ENCODE data around the gene S100PBP. TPM values are rescaled to one million over a fixed set of nuclear protein-coding genes. Genes with fewer than 3 reads are reported as not detected.

Gene S100PBP
- total RNA-seq, 2 experiments from 2014 or later, result 58.0 to 65.8 TPM

DNA sequence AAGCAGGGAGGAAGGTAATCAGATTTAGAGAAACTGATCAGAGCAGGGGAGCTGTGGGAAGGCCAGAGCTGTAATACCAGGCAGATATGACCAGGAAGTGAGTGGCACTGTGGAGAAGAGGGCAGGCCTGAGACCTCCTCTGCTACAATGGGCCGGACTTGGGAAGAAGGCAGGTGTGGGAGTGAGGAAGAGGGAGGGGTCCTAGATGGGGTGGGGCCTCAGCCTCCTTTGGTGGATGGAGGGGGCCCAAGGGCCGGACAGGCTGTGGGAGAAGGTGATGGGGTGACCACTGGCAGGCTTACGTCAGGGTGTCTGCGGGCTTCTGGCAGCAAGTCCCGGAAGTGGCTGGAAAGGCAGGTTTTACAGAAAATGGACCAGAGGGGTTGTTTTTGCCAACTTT, 63.8 kb downstream of the S100PBP start:
- no peak for DNase-seq
- CTCF ChIA-PET, result interaction anchor here (2.1 kb wide), 1 partner anchor 11 kb away, joined by 7 read pairs; no protein-coding TSS in a partner anchor

DNA sequence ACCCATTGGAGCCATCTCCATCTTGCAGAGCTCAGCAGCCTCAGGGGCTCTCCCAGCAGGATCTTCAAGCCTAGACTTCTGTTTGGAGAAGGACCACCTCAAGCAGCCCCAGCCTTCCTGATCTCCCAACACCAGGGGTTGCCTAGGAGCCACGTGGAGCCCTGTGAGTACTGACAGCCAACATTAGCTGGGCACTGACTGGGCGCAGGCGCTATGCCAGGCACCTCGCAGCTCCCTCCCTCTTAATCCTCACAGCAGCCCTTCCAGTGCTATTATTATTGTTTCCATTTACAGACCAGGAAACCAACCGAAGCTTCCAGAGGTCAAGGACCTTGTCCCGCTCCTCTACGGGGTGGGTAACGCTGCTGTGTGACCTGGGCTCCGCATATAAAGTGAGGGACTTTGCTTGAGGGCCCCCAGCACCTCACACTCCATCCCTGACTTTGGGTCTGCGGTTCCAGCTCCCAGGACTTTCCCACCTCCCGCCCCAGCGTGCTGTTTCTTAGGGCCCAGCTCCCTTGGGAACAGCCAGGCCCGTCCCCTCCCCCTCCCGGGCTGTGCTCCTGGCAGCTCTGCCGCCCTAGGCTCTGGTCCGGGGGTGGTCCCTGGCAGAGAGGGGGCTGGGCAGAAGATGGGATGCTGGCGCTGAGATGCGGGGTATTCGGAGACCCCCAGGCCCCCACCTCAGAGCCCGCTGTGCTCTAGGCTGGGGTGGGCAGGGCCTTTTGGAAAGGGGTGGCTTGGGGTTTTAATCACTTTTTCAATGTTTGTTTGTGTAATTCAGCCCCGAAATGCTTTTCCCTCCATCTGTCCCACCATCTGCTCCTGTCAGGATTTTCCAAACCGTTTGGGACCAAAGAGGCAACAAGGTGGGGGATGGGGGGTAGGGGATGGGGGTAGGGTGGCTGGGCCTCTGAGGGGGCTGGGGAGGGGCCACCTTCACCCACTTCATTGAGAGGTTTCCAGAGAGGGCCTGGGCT, 64.7 kb downstream of the S100PBP start:
- H3K27ac Mint-ChIP-seq, result no peak overlapping the region
- CTCF ChIA-PET, result interaction anchor here (0.6 to 2.1 kb wide), 2 partner anchors 10 to 21 kb away, joined by 4 to 7 read pairs; no protein-coding TSS in a partner anchor
- H3K36me3 Mint-ChIP-seq (ENCODE audit: low read depth), result no peaks in the 10 kb centered on the region
- H3K4me1 Mint-ChIP-seq, result peaks cover 3% of the 10 kb centered on the region
- peaks cover 36% of the 10 kb centered on the region for H3K27me3 Mint-ChIP-seq
- DNase-seq, result no peak
- no peaks in the 10 kb centered on the region for H3K9me3 Mint-ChIP-seq
- no peak overlapping the region for H3K4me3 Mint-ChIP-seq
- POLR2A ChIA-PET, result no interaction called here

More for the DNA sequence above, 63.8 kb downstream of the S100PBP start:
- Mint-ChIP-seq H3K4me1 (peaks cover 3% of the 10 kb centered on the region), H3K27me3 (peaks cover 29% of the 10 kb centered on the region), H3K4me3 (no peak overlapping the region), H3K36me3 (ENCODE audit: low read depth) (no peaks in the 10 kb centered on the region), H3K9me3 (no peaks in the 10 kb centered on the region), H3K27ac (no peak overlapping the region)
- POLR2A ChIA-PET, result no interaction called here

DNA sequence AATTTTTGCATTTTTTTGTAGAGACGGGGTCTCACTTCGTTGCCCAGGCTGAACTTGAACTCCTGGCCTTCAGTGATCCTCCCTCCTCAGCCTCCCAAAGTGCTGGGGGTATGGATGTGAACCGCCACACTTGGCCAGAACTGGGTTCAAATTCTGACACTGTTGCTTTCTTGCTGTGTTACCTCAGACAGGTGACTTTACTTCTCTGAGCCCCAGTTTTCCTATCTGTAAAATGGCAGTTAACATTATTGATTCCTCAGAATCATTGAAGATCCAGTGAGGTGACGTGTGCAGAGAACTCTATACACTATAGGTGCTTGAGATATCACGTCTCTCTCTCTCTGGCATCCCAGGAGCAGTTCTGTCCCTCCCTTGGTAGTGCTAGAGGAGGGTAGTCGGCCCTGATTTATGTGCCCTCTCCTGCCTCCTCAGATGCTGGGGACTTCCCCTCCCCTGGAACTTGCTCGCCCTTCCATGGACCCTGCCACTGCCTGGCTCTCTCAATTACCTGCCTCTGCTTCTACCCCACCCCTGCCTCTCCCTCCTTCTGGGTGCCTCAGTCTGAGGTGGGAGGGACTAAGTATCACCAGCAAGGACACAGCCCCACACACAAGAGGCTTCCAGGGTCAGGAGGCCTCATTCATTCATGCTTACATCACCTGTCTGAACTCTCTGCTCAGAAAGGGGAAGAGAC, 66.0 kb downstream of the S100PBP start:
- H3K27me3 Mint-ChIP-seq, result peaks cover 40% of the 10 kb centered on the region
- POLR2A ChIA-PET, result no interaction called here
- CTCF ChIA-PET, result interaction anchor here (2.1 kb wide), 1 partner anchor 9 kb away, joined by 7 read pairs; no protein-coding TSS in a partner anchor

DNA sequence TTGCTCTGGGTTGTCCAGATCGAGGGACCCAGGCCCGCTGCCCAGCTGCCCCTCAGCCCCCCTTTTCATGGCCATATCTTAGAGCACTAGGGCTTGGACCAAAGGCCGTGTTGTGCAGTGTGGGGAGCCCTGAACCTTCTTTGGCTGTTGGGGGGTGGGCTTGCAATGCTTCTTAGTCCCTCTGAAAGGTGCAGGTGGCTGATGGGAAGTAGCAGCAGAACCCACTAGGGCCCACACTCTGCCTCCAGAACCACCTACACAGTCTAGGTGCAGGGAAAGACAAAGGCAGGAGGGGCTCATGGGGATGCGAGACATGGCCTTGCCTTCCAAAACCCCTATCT, 66.5 kb downstream of the S100PBP start:
- Mint-ChIP-seq H3K4me1 (peaks cover 3% of the 10 kb centered on the region), H3K9me3 (no peaks in the 10 kb centered on the region), H3K4me3 (no peak overlapping the region), H3K27me3 (peaks cover 42% of the 10 kb centered on the region), H3K27ac (no peak overlapping the region), H3K36me3 (ENCODE audit: low read depth) (no peaks in the 10 kb centered on the region)
- POLR2A ChIA-PET, result no interaction called here
- CTCF ChIA-PET, result interaction anchor here (0.8 to 4.5 kb wide), 2 partner anchors 9 to 15 kb away, joined by 3 to 11 read pairs; no protein-coding TSS in a partner anchor
- DNase-seq, result no peak

More for the DNA sequence above, 66.0 kb downstream of the S100PBP start:
- no peak for DNase-seq
- H3K27ac Mint-ChIP-seq, result no peak overlapping the region
- no peaks in the 10 kb centered on the region for H3K9me3 Mint-ChIP-seq
- no peak overlapping the region for H3K4me3 Mint-ChIP-seq
- H3K36me3 Mint-ChIP-seq (ENCODE audit: low read depth), result no peaks in the 10 kb centered on the region
- peaks cover 3% of the 10 kb centered on the region for H3K4me1 Mint-ChIP-seq

DNA sequence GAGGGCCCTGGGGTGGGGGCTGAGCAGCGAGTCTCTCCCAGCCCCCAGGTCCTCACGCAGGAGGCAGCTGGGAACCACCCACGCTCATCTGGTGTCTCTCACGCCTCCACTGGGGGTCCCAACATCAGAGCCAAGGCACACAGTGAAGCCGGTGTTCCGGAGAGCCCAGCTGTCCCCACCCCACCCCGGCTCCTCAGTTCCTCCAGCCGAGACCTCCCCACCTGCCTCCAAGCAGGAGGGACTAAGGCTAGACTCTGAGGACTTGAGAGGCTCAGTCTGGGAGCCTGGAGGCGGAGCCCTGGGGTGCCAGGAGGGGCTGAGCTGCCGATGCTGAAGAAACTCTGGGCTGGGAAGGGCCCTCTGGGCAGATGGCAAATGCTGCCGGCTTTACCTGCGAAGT, 67.3 kb downstream of the S100PBP start:
- POLR2A ChIA-PET, result no interaction called here
- CTCF ChIA-PET, result interaction anchor here (0.8 to 4.5 kb wide), 4 partner anchors 8 to 14 kb away, joined by 3 to 11 read pairs (median 3); no protein-coding TSS in a partner anchor

DNA sequence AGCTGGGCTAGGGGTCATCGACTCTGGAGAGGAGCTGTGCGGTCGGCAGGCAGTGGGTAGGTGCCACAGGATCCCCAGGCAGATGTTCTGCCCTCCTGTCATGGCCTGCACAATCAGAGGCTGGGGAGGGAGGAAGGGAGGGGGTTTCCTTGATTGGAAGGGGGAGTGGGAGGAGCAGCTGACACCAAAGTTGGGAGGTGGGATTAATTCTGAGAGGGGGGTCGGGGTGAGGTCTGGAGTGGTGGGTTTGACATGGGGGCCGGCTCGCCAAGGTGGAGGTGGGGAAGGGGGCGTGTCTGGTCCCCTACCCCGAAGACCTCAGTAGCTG, 68.2 kb downstream of the S100PBP start:
- CTCF ChIA-PET, result interaction anchor here (1.1 to 4.5 kb wide), 5 partner anchors 9 to 242 kb away, joined by 3 to 11 read pairs (median 4); no protein-coding TSS in a partner anchor
- POLR2A ChIA-PET, result no interaction called here
- Mint-ChIP-seq H3K9me3 (no peaks in the 10 kb centered on the region), H3K27me3 (peaks cover 57% of the 10 kb centered on the region), H3K4me1 (peaks cover 3% of the 10 kb centered on the region), H3K36me3 (ENCODE audit: low read depth) (no peaks in the 10 kb centered on the region), H3K4me3 (no peak overlapping the region), H3K27ac (no peak overlapping the region)
- no peak for DNase-seq

More for the DNA sequence above, 67.3 kb downstream of the S100PBP start:
- no peak overlapping the region for H3K4me3 Mint-ChIP-seq
- peaks cover 3% of the 10 kb centered on the region for H3K4me1 Mint-ChIP-seq
- H3K27me3 Mint-ChIP-seq, result peaks cover 48% of the 10 kb centered on the region
- H3K36me3 Mint-ChIP-seq (ENCODE audit: low read depth), result no peaks in the 10 kb centered on the region
- H3K27ac Mint-ChIP-seq, result no peak overlapping the region
- no peaks in the 10 kb centered on the region for H3K9me3 Mint-ChIP-seq
- DNase-seq, result no peak

DNA sequence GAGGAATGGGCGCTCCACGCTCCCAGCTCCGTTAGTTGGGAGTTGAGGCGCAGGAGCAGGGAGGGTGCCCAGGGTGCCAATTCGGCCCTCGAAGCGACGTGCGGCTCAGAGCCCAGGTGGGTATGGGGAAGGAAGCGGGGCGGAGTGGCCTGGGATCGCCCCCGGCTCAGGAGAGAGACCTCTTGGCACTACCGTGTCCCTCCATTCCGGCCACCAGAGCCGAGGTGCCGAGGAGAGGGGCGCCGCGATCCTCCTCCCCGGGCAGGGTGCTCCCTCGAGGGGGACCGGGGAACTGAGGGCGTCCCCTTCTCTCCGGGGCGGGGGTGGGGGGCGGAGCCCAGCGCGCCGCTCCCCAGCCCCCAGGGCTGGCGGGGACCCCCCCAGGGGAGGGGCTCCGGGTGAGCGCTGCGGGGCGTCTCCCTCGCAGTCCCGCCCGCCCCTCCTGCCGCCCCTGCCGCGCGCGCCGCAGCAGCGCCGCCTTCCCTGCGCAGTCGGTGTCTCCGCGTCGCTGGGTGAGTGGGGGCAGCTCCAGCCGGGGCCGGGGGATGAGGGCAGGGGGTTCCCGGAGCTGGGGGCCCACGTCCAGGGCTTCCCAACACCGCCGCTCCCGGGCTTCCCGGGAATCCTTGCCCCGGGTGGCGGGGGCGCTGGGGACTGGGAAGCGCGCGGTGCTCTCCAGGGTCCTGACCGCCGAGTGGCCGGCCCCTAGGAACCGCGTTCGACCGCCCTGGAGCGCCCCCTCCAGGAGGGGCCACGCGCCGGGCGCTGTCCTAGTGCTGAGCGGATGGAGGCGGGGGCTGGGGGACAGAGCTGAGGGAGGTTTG, 68.8 kb downstream of the S100PBP start, which contains the start of gene HPCA:
Gene HPCA, plus strand, starts transcription at position 488 of the 824 bp plus-strand sequence. CDS start 2,408 bp downstream, outside the sequence.
- CTCF ChIA-PET, result interaction anchor here (0.9 to 4.5 kb wide), 6 partner anchors 10 to 241 kb away, joined by 3 to 11 read pairs (median 4); no protein-coding TSS in a partner anchor
- H3K27me3 Mint-ChIP-seq, result peaks cover 59% of the 10 kb centered on the region
- no peaks in the 10 kb centered on the region for H3K36me3 Mint-ChIP-seq (ENCODE audit: low read depth)
- H3K4me1 Mint-ChIP-seq, result peaks cover 3% of the 10 kb centered on the region
- no peaks in the 10 kb centered on the region for H3K9me3 Mint-ChIP-seq
- no peak within 1 kb of the TSS for H3K27ac Mint-ChIP-seq
- no peak within 1 kb of the TSS for H3K4me3 Mint-ChIP-seq
- POLR2A ChIA-PET, result no interaction called here
- peak; percentile 45 for DNase-seq

DNA sequence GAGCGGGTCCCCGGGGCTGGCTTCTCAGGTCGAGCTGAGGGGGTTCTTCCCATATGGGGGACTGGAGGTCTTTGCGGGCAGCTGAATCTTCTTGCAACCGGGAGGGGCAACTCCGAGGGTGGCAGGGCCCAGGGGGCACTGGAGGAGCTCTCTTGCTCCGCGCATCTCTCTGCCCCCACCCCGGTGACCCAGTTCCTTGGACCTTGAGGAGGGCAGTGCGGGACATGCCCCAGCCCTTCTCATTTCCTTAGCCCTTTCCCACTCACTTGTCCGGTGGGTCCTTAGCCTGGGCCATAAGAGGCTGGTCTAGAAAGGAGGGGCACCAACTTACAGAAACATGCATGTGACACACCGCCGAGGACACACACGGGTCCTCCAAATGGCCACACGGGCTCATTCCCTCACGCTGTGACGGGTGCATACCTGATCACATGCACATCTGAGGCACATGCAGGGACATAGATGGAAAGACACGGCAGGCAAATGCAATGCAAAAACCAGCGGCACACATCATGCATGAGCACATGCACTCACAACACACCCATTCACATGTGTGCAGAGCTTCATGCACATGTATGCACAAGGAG, 69.5 kb downstream of the S100PBP start:
- no peak for DNase-seq
- peaks cover 3% of the 10 kb centered on the region for H3K4me1 Mint-ChIP-seq
- H3K4me3 Mint-ChIP-seq, result no peak overlapping the region
- peaks cover 64% of the 10 kb centered on the region for H3K27me3 Mint-ChIP-seq
- H3K36me3 Mint-ChIP-seq (ENCODE audit: low read depth), result no peaks in the 10 kb centered on the region
- CTCF ChIA-PET, result interaction anchor here (0.9 to 4.5 kb wide), 4 partner anchors 11 to 240 kb away, joined by 4 to 11 read pairs (median 4); no protein-coding TSS in a partner anchor
- H3K27ac Mint-ChIP-seq, result no peak overlapping the region
- POLR2A ChIA-PET, result no interaction called here
- no peaks in the 10 kb centered on the region for H3K9me3 Mint-ChIP-seq

DNA sequence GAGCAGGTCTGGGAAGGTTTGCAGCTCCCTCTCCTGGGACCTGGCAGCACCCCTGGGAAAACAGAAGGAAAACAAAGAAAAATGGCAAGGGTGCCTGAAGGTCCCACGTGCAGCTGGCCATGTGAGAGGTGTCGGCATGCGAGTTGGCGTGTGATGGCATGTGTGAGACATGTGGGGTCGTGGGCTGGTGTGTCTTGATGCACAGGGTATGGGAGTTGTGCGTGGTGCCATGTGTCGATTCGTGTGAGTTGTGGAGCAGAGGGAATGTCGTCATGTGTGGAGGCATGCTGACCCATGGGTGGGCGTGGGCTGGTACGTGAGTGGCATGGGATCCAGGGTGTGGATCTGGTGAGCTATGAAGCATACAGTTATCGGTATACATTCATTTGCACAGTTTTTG, 70.2 kb downstream of the S100PBP start:
- Mint-ChIP-seq H3K9me3 (no peaks in the 10 kb centered on the region), H3K4me3 (no peak overlapping the region), H3K36me3 (ENCODE audit: low read depth) (no peaks in the 10 kb centered on the region), H3K27me3 (peaks cover 71% of the 10 kb centered on the region), H3K4me1 (peaks cover 7% of the 10 kb centered on the region), H3K27ac (no peak overlapping the region)
- ChIA-PET POLR2A (no interaction called here), CTCF (interaction anchor here (1.5 to 4.5 kb wide), 2 partner anchors 11 kb away, joined by 4 to 11 read pairs; no protein-coding TSS in a partner anchor)
- DNase-seq, result no peak

DNA sequence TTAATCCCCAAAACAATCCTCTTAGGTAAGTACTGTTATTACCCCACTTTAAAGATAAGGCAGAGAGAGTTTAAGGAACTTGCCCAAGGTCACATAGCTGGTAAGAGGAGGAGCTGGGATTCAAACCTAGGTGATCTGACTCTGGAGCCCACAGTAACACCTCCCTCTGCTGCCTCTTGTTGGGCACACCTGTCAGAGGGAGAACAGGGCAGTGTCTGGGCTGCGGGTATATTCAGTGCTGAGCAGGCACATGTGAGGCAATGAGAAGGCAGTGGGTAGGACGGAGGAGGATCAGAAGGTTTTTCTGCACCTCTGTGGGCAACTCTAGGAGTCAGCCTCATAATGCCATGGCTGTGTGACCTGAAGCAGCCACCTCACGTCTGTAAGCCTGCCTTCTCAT, 70.7 kb downstream of the S100PBP start:
- no peaks in the 10 kb centered on the region for H3K9me3 Mint-ChIP-seq
- H3K4me3 Mint-ChIP-seq, result no peak overlapping the region
- ChIA-PET POLR2A (no interaction called here), CTCF (interaction anchor here (1.5 to 4.5 kb wide), 2 partner anchors 11 to 12 kb away, joined by 4 to 11 read pairs; no protein-coding TSS in a partner anchor)
- H3K27me3 Mint-ChIP-seq, result peaks cover 73% of the 10 kb centered on the region
- H3K27ac Mint-ChIP-seq, result no peak overlapping the region
- H3K36me3 Mint-ChIP-seq (ENCODE audit: low read depth), result no peaks in the 10 kb centered on the region
- peaks cover 8% of the 10 kb centered on the region for H3K4me1 Mint-ChIP-seq
- no peak for DNase-seq

DNA sequence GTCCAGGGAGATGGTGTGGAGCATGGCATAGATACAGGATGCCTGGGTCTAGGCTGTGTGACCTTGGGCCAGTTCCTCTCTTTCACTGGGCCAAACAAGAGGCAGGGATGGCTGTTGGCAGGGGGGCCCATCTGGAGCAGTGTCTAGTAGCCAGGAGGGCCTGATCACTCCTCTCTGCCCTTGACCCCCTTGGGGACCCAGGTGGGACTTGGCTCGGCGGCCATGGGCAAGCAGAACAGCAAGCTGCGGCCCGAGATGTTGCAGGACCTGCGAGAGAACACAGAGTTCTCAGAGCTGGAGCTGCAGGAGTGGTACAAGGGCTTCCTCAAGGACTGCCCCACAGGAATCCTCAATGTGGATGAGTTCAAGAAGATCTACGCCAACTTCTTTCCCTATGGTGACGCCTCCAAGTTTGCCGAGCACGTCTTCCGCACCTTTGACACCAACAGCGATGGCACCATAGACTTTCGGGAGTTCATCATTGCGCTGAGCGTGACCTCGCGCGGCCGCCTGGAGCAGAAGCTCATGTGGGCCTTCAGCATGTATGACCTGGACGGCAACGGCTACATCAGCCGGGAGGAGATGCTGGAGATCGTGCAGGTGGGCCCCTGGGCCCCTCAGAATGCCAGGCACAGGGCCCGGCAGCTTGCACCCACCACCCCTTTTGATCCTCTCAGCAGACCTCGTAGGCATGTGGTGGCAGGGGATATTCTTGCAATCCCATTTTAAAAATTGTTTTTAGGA, 71.4 kb downstream of the S100PBP start:
- Mint-ChIP-seq H3K27me3 (peaks cover 73% of the 10 kb centered on the region), H3K9me3 (no peaks in the 10 kb centered on the region), H3K4me3 (no peak overlapping the region), H3K27ac (no peak overlapping the region), H3K36me3 (ENCODE audit: low read depth) (no peaks in the 10 kb centered on the region), H3K4me1 (peaks cover 8% of the 10 kb centered on the region)
- ChIA-PET CTCF (interaction anchor here (1.5 kb wide), 1 partner anchor 183 kb away, joined by 5 read pairs; no protein-coding TSS in a partner anchor), POLR2A (no interaction called here)
- DNase-seq, result no peak
